Measurements from ENCODE around the gene ATP9A. TPM values are rescaled to one million over a fixed set of nuclear protein-coding genes. Genes with fewer than 3 reads are reported as not detected.

ATP9A gene
- polyA plus RNA-seq, 1 of the 3 experiments (the other 2 are of a cell fraction) = 11.0 TPM

GRCh38 chr20:51769976-51770615 is 1.9 kb upstream of the ATP9A start:
- ChIA-PET CTCF (interaction anchor here (0.8 to 0.9 kb wide), 3 partner anchors 18 to 68 kb away, joined by 3 read pairs; no protein-coding TSS in a partner anchor), POLR2A (no interaction called here)
- no peaks in the 10 kb centered on the region for H3K27me3 ChIP-seq (ENCODE audit: insufficient read depth)
- no peak overlapping the region for H3K4me3 ChIP-seq (ENCODE audit: low read depth in 2 of 2, low read length in 1 of 2)
- peaks cover 18% of the 10 kb centered on the region for H3F3A ChIP-seq (replicated peaks; ENCODE audit: insufficient read depth)
- H3K4me2 ChIP-seq = no peak overlapping the region
- DNase-seq = no peak
- no peak overlapping the region for H2AFZ ChIP-seq (ENCODE audit: low read depth)
- no peaks in the 10 kb centered on the region for H3K36me3 ChIP-seq (replicated peaks in 1 of 2; ENCODE audit: control insufficient read depth in 1 of 2, insufficient read depth in 2 of 2, low read length in 1 of 2)
- H3K9ac ChIP-seq = no peak overlapping the region
- H3K9me3 ChIP-seq = no peaks in the 10 kb centered on the region
- H3K79me2 ChIP-seq (ENCODE audit: insufficient read depth) = peaks cover 11% of the 10 kb centered on the region; the same call in 1 of the 2 replicates
- H4K20me1 ChIP-seq (ENCODE audit: insufficient read depth) = no peaks in the 10 kb centered on the region
- WGBS (ENCODE audit: low lambda C conversion rate) = 95% methylated on average over 9 of the region's 9 CpGs
- TF ChIP-seq SIN3A (IDR thresholded peaks at IDR 0.05; ENCODE audit: borderline replicate concordance, low read depth, low read length) (no peak), REST (IDR thresholded peaks at IDR 0.05; ENCODE audit: low read depth, low read length) (no peak), PBX3 (IDR thresholded peaks at IDR 0.05) (no peak), CTCF (IDR thresholded peaks at IDR 0.05) (no peak), RAD21 (IDR thresholded peaks at IDR 0.05; ENCODE audit: low read length) (no peak), POLR2AphosphoS5 (IDR thresholded peaks at IDR 0.05; ENCODE audit: low read depth, low read length) (no peak), MEF2A (IDR thresholded peaks at IDR 0.05; ENCODE audit: borderline replicate concordance, low read depth) (no peak), FOXM1 (IDR thresholded peaks at IDR 0.05; ENCODE audit: low read depth) (no peak), ELF1 (IDR thresholded peaks at IDR 0.05) (no peak), GATA2 (CRISPR knock-in tag; IDR thresholded peaks at IDR 0.05) (no peak), YY1 (IDR thresholded peaks at IDR 0.05; ENCODE audit: low read depth) (no peak), MXI1 (IDR thresholded peaks at IDR 0.05; ENCODE audit: low read depth, low read length) (no peak), RXRA (IDR thresholded peaks at IDR 0.05; ENCODE audit: borderline replicate concordance, low read depth) (no peak), SMC3 (IDR thresholded peaks at IDR 0.05; ENCODE audit: low read depth, low read length) (no peak), TEAD4 (IDR thresholded peaks at IDR 0.05; ENCODE audit: borderline replicate concordance, insufficient read depth) (no peak), RCOR1 (IDR thresholded peaks at IDR 0.05; ENCODE audit: low read length) (no peak), CHD2 (IDR thresholded peaks at IDR 0.05; ENCODE audit: low read length, partially characterized antibody) (no peak)
- H3K4me1 ChIP-seq (ENCODE audit: control insufficient read depth in 1 of 2, insufficient read depth in 2 of 2, low read depth in 1 of 2, low read length in 1 of 2) = no peaks in the 10 kb centered on the region; a peak in 1 of 4 replicates
- no peaks in the 10 kb centered on the region for H3K9me2 ChIP-seq
- H3K27ac ChIP-seq (ENCODE audit: low read depth in 2 of 2, low read length in 1 of 2) = no peak overlapping the region
